GM12891 (cell line): ENCODE results near the gene TNS3.

Experiments
- POLR2A ChIP-seq: IDR thresholded peaks from 2 replicates; pipeline ENCODE4 v1.6.1; 2011; ENCODE audit warnings: low read depth, low read length, control low read depth
- POLR2AphosphoS5 ChIP-seq: IDR thresholded peaks from 2 replicates; pipeline ENCODE4 v1.6.1; 2011; ENCODE audit warnings: low read depth, low read length, control low read depth
- POU2F2 ChIP-seq: IDR thresholded peaks from 2 replicates; pipeline ENCODE4 v1.6.1; 2011; ENCODE audit warnings: low read depth, mild to moderate bottlenecking, control low read depth, low read length, moderate library complexity
- SPI1 ChIP-seq: IDR thresholded peaks from 2 replicates; pipeline ENCODE4 v1.6.1; 2011; ENCODE audit warnings: low read depth, low read length, control low read depth
- TAF1 ChIP-seq: IDR thresholded peaks from 2 replicates; pipeline ENCODE4 v1.6.1; 2011; ENCODE audit warnings: low read depth, low read length, control low read depth

GRCh38 chr7:47537716-47538675, 43.9 kb downstream of the TNS3 start:
- TF ChIP-seq POLR2AphosphoS5 (no peak), TAF1 (no peak), POU2F2 (no peak), POLR2A (no peak), SPI1 (no peak)
